Measurements from ENCODE around the gene OR5B2.

DNA sequence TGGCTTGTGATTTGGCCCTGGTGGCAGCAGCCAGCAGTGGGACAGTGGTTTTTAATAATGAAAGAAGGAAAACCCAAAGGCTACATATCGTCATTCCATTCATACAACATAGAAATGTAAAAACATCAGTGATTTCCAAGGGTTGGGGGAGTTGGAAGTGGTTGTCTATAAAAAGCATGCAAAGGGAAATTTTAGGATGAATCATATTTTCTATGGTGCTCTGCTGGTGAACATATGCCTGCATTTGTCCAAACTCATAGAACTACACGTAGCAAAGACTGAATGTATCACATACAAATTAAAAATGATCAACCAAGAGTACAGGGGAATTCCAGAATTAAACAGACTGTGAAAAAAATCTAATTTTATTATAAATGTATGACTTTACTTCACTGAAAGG, 32.3 kb downstream of the OR5B2 start:
- TF ChIP-seq, protein P1, sequence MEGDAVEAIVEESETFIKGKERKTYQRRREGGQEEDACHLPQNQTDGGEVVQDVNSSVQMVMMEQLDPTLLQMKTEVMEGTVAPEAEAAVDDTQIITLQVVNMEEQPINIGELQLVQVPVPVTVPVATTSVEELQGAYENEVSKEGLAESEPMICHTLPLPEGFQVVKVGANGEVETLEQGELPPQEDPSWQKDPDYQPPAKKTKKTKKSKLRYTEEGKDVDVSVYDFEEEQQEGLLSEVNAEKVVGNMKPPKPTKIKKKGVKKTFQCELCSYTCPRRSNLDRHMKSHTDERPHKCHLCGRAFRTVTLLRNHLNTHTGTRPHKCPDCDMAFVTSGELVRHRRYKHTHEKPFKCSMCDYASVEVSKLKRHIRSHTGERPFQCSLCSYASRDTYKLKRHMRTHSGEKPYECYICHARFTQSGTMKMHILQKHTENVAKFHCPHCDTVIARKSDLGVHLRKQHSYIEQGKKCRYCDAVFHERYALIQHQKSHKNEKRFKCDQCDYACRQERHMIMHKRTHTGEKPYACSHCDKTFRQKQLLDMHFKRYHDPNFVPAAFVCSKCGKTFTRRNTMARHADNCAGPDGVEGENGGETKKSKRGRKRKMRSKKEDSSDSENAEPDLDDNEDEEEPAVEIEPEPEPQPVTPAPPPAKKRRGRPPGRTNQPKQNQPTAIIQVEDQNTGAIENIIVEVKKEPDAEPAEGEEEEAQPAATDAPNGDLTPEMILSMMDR (conservative IDR thresholded peaks at IDR 0.05; ENCODE audit: low read length) = no peak
- no peak for TF ChIP-seq EZH2phosphoT487 (IDR thresholded peaks at IDR 0.05; ENCODE audit: borderline replicate concordance, low read depth, low read length)

All from OCI-LY7 (cell line).